T follicular helper cell (primary cell): Measurements from ENCODE around the gene GET4.
"Not testable (repeated sequence)": the region's sequence is repeated elsewhere in the genome, so short reads cannot be mapped to it uniquely, and the experiment has no call there.

Experiments
- DNase-seq: peaks from one replicate; pipeline ENCODE4 v3.0.0-alpha.2; 2020; ENCODE audit warnings: low read depth

GET4 gene

GRCh38 chr7:916291-916941 is 40.1 kb downstream of the GET4 start:
- no peak for DNase-seq

GRCh38 chr7:917255-918117 is 41.1 kb downstream of the GET4 start:
- DNase-seq: no peak

DNA sequence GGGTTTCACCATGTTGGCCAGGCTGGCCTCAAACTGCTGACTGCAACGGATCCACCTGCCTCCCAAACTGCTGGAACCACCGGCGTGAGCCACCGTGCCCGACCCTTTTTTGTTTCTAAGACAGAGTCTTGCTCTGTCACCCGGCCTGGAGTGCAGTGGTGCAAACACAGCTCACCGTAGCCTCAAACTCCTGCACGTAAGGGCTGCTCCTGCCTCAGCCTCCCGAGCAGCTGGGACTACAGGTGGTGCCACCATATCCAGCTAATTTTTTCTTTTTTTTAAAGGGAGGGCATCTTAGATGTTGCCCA is 41.7 kb downstream of the GET4 start:
- DNase-seq: no peak

DNA sequence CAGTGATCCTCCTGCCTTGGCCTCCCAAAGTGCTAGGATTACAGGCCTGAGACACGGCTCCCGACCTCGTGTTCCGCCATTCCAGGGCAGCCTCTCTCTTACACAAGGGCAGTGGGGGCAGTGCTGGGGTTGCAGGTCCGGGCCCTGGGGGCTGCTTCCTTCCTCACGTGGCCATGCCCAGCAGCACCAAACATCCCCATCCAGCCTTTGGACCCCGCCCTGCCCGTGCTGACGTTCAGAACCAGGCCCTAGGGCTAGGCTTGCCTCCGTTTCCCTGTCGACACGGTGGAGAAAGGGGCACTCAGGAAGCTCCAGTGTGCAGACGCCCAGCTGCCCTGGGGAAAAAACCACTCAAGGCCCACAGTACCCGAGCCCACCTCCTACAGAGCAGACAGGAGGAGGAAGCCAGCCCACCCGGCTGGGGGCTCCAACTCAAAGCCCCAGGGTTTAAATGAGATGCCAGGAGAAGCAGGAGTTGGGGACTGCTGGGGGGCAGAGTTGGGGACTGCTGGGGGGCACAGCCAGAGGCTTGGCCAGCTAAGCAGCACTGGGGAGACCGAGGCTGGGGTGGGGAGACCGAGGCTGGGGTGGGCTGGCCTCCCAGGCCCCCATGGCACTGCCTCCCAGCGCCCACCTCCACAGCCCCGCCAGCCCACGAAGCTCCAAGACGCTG is 42.2 kb downstream of the GET4 start:
- no peak for DNase-seq

- DNase-seq: no peak
Observed at GRCh38 chr7:919114-919442, 42.7 kb downstream of the GET4 start.

GRCh38 chr7:919924-920341 is 43.6 kb downstream of the GET4 start:
- no peak for DNase-seq

DNA sequence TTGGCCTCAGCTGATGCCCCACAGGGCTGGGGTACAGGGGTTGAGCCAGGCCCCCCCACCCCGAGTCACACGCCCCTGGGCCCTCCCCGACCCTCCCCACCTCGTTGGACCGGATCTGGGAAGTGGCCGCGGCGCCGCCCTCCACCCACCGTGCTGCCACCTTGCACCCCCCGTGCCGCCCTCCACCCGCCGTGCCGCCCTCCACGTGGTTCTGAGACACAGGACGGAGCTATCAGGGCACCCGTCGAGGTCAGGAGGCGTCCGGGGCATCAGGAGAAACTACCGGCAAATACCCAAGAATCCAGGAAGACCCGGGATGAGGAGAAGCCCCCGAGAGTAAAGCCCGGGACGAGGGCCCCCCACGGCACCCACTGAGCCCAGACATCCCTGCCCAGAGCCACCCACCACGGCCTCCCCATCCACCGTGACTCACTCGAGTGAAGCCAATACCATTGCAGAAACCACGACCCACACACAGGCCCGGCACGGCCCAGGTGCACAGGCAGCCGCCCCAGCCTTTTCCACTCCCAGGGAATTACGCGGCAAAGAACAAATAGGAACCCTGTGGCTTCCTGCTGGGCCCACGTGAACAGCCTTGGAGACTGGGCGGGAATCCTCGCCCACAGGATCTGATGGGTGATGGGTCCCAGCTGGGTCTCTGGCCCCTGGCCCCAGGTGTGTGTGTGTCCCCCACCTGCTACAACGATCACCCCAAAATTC is 44.2 kb downstream of the GET4 start:
- no peak for DNase-seq

GRCh38 chr7:921071-921461 is 44.7 kb downstream of the GET4 start:
- DNase-seq: no peak

GRCh38 chr7:921581-922333 is 45.4 kb downstream of the GET4 start:
- no peak for DNase-seq

DNA sequence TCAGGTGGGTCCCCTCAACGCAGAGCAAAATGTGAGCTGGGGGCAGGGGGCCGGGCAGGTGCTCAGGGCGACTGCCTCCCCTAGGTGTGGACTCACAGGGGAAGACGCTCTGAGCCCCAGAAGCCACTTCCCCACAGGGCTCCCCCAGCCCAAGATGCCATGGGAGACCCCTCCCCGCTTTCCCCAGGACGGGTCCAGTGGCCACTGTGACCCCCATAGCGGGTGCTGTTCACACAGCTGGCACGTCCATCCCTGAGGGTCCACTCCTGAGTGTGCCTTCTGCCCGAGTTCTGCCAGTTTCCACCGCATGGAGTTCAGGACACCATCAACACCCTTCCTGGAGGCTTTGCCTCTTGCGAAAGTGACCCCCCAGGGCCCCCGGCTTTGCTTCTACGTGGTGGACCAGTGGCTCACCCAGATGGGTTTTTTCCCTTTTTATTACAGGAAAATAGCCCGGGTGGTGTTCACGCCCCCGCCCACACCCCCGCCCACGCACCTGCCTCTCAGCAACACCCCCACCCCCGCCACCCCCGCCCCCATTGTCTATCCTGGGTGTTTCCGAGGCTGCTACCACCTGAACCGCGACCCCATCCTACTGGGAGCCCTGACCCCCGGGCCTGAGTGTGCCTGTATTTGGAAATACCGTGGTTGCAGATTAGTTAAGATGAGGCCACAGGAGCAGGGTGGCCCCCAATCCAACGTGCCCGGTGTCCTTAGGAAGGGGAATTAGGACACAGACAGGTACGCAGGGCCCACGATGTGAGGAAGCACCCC is 46.2 kb downstream of the GET4 start:
- no peak for DNase-seq

DNA sequence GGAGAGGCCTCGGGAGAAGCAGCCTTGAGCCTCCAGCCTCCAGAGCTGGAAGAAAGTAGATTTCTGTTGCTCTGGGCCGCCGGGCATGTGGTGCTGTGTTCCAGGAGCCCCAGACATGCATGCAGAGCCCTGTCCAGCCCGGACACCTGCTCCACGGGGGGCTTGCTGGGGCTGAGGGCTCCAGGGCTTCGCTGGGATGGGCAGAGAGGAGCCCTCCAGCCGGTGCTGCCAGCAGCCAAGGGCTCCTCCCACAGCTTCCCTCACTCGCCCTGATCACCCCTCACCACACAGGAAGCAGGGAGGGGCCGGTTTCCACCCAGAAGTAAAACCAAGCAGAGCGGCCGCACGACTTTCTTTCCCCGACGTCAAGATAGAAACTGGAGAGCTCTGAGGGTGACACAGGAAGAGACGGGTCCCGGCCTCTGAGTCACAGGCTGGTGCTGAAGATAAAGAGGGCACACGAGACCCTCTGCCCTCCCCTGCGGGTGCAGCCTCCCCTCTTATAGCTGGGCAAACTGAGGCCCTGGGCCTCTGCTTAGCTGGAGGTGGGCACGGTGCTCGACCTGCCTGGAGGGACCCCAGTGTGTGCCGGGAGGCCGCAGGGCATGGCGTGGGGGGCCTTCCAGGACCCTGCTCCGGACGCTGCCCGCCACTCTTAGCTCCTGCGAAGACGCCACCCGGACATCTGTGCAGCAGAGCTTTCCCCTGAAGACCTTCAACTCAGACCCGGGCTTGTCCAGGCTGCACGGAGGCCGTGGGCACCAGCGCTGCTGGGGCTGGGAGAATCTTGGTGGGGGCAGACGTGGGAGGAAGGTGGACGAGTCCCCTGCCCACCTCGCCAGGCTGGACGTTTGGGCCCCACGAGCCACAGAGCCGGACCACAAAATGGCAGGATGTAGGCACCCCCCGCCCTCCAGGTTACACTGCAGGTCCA is 47.0 kb downstream of the GET4 start:
- DNase-seq: peak; percentile 87

- not testable (repeated sequence) for DNase-seq
Observed at GRCh38 chr7:924042-924441, 47.7 kb downstream of the GET4 start.

- no peak for DNase-seq
Observed at GRCh38 chr7:924541-925231, 48.3 kb downstream of the GET4 start.

DNA sequence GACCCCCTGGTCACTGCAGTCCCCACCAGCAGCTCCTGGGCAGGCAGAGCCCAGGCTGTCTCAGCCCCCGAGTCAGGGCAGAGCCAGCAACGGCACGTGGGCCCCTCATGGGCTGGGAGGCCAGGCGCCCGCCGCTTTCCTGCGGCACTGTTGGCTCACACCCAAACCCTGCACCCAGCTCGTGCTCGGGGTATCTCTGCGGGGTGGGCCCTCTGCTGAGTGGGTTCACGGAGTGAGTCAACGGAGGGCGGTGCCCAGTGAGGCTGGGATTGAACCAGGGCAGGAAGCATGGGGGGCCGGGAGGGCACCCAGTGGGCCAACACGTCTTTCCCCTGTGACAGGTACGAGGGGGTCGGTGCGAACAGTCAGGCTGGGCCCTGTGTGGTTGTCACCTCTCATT is 49.2 kb downstream of the GET4 start:
- DNase-seq: no peak

DNA sequence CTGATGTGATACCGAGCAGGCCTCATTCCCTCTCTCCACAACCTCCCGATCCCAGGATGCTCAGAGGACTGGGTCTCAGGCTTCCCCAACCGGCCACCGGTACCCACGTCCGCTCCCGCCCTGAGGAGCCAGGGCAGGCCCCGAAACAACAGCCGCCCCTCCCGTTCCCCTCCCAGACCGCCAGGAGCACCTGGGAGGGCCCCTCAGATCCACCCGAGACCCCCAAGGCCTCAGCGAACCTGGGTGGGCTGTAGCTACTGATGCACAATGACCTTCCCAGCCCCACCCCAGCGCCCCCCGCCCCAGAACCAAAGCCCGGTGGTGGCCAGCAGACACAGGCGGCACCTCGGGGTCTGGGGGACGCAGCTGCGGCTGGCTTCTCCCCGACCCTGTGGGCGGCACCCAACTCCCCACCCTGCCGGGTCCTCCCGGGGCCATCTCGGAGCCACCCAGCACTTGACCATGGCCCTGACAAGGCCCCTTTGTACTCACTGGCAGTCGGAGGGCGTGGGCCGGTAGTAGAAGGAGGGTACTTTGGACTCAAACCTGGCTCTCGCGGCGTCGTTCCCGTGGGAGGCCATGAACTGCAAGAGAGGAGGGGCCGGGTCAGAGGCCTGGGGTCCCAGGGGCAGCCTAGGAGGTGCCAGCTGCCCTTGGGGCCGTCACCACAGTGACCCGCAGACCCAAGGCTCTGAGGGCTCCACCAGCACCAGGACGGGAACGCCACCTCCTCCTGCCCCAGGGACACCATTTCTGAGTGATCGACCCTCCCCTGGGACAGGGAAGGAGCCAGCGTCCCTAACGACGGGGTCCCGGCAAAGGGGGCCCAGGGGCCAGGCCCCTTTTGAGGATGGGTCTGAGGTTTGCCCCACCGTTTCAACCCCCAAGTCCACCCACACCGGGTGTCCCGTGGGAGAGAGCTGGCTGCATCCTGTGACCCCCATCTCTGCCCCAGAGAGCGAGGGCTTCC is 50.0 kb downstream of the GET4 start:
- no peak for DNase-seq

- no peak for DNase-seq
Observed at GRCh38 chr7:927031-927671, 50.8 kb downstream of the GET4 start.

GRCh38 chr7:929311-929711 is 53.0 kb downstream of the GET4 start:
- no peak for DNase-seq
